ENCODE data around the gene FGF14.

DNA sequence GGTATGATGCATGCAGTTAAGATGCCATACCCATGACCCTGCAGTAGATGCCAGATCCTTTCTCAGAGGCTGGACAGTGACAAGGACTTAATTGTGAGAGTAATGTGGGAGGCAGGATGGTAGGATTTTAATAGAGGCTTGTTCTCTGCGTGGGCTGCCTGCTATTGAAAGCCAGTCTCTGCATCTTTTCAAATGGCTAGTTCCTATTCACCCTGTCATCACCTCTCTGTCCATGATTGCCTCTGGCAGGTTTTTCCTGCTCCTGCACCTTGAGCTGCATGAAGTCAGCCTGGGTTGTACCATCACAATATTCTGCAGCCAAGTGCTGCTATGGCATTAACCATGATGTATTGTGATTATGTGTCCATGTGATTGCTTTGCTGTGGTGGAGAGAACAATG, 508.8 kb downstream of the FGF14 start:
- TF ChIP-seq, protein P1, sequence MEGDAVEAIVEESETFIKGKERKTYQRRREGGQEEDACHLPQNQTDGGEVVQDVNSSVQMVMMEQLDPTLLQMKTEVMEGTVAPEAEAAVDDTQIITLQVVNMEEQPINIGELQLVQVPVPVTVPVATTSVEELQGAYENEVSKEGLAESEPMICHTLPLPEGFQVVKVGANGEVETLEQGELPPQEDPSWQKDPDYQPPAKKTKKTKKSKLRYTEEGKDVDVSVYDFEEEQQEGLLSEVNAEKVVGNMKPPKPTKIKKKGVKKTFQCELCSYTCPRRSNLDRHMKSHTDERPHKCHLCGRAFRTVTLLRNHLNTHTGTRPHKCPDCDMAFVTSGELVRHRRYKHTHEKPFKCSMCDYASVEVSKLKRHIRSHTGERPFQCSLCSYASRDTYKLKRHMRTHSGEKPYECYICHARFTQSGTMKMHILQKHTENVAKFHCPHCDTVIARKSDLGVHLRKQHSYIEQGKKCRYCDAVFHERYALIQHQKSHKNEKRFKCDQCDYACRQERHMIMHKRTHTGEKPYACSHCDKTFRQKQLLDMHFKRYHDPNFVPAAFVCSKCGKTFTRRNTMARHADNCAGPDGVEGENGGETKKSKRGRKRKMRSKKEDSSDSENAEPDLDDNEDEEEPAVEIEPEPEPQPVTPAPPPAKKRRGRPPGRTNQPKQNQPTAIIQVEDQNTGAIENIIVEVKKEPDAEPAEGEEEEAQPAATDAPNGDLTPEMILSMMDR (IDR thresholded peaks at IDR 0.05; ENCODE audit: low read depth, low read length), result no peak
- TF ChIP-seq EZH2phosphoT487 (IDR thresholded peaks at IDR 0.05; ENCODE audit: low read depth), result no peak
